CD4-positive, alpha-beta T cell treated with Interferon gamma for 1 hour (primary cell): ENCODE results near the gene KLHDC10.
"Not testable (repeated sequence)": the region's sequence is repeated elsewhere in the genome, so short reads cannot be mapped to it uniquely, and the experiment has no call there.

Experiments used
- DNase-seq: peaks from one replicate; pipeline ENCODE4 v3.0.0-alpha.2; 2020

Gene KLHDC10

GRCh38 chr7:130079846-130080394 lies 9.6 kb downstream of the KLHDC10 start:
- no peak for DNase-seq

GRCh38 chr7:130083497-130083896 lies 13.2 kb downstream of the KLHDC10 start:
- DNase-seq = not testable (repeated sequence)

GRCh38 chr7:130084037-130084875 lies 13.9 kb downstream of the KLHDC10 start:
- no peak for DNase-seq

GRCh38 chr7:130085235-130085634 lies 14.9 kb downstream of the KLHDC10 start:
- not testable (repeated sequence) for DNase-seq

- DNase-seq = no peak
Observed at GRCh38 chr7:130086938-130087337, 16.6 kb downstream of the KLHDC10 start.

- DNase-seq = no peak
Observed at GRCh38 chr7:130087364-130087763, 17.0 kb downstream of the KLHDC10 start.

GRCh38 chr7:130090745-130091532 lies 20.6 kb downstream of the KLHDC10 start:
- DNase-seq = no peak

- no peak for DNase-seq
Observed at GRCh38 chr7:130091999-130092398, 21.7 kb downstream of the KLHDC10 start.

GRCh38 chr7:130092598-130092997 lies 22.3 kb downstream of the KLHDC10 start:
- no peak for DNase-seq

GRCh38 chr7:130095812-130096211 lies 25.5 kb downstream of the KLHDC10 start:
- DNase-seq = no peak

- DNase-seq = no peak
Observed at GRCh38 chr7:130096243-130096827, 26.0 kb downstream of the KLHDC10 start.

- DNase-seq = no peak
Observed at GRCh38 chr7:130099331-130099730, 29.0 kb downstream of the KLHDC10 start.

- no peak for DNase-seq
Observed at GRCh38 chr7:130102588-130102987, 32.3 kb downstream of the KLHDC10 start.

- DNase-seq = no peak
Observed at GRCh38 chr7:130107949-130108674, 37.8 kb downstream of the KLHDC10 start.

- no peak for DNase-seq
Observed at GRCh38 chr7:130108809-130109208, 38.5 kb downstream of the KLHDC10 start.

GRCh38 chr7:130112093-130112492 lies 41.8 kb downstream of the KLHDC10 start:
- DNase-seq = no peak

GRCh38 chr7:130112662-130113425 lies 42.5 kb downstream of the KLHDC10 start:
- no peak for DNase-seq

- not testable (repeated sequence) for DNase-seq
Observed at GRCh38 chr7:130113426-130113805, 43.1 kb downstream of the KLHDC10 start.

- no peak for DNase-seq
Observed at GRCh38 chr7:130113887-130114286, 43.6 kb downstream of the KLHDC10 start.

- no peak for DNase-seq
Observed at GRCh38 chr7:130114374-130114773, 44.0 kb downstream of the KLHDC10 start.

GRCh38 chr7:130114776-130115175 lies 44.4 kb downstream of the KLHDC10 start:
- DNase-seq = no peak

- DNase-seq = no peak
Observed at GRCh38 chr7:130118294-130118693, 48.0 kb downstream of the KLHDC10 start.
